ENCODE data around the gene SETD1B. TPM values are rescaled to one million over a fixed set of nuclear protein-coding genes. Genes with fewer than 3 reads are reported as not detected.
"Not testable (repeated sequence)": the region's sequence is repeated elsewhere in the genome, so short reads cannot be mapped to it uniquely, and the experiment has no call there.

SETD1B gene
- total RNA-seq = 10 to 100 TPM; 20.3 to 21.2 TPM

DNA sequence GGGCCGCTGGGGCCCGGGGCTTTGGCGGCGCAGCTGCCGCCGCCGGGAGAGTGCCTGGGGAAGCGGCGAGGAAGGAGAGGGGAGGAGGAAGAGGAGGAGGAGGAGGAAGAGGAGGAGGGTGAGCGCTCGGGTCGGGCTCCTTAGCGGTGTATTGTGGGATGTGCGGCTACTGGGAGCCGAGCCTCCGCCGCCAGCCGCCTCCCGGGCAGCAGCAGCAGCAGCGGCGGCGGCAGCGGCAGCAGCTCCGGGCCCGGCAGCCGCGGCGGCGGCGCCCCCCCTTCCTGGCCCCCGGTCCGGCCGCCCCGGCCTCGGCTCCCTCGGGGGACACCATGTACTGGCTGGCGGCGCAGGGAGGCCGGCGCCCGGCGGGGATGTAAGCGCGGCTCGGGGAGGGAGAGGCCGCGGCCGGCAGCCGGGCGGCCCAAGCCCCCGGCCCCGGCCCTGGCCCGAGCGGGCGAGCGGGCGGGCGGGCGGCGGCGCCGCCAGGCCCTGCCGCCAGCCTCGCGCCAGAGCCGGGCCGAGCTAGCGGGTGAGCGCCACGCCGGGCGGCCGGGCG is at the start of gene SETD1B:
SETD1B (plus strand) TSS at position 149 of the 556 bp plus-strand sequence. CDS start 729 bp downstream, outside the sequence.
- Mint-ChIP-seq H3K4me3 (peak within 1 kb of the TSS; percentile 96 to 100), H3K4me1 (ENCODE audit: low read depth) (peaks cover 33% of the 10 kb centered on the region), H3K27me3 (ENCODE audit: low read depth) (no peaks in the 10 kb centered on the region), H3K9me3 (no peaks in the 10 kb centered on the region), H3K36me3 (ENCODE audit: insufficient read depth in 2 of 2) (peaks cover 23 to 30% of the 10 kb centered on the region in 2 donors), H3K27ac (peak within 1 kb of the TSS; percentile 98)
- ATAC-seq (replicated peaks in 1 of 2) (peak; percentile 12 to 14), DNase-seq (peak; percentile 62 to 69)

DNA sequence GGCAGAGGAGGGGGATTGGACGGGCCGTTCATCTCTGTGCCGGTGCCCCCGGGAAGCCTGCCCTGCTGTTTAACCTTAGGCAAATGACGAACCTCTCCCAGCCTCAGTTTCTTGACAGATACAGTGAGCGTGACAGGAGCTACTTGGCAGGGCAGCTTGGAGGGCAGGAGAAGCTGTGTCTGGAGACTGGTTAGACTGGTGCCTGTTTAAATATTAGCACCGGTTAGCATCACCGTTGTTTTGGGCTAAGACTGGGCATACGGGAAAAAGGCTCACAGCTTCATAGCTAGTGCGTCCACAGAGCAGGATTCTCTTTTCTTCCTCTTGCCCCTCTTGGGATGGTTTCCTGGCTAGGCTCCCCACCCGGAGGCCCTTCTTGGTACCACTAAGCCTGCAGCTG is 49.0 kb upstream of the SETD1B start:
- H3K4me1 Mint-ChIP-seq (ENCODE audit: low read depth) = peaks cover 15% of the 10 kb centered on the region
- DNase-seq (no peak), ATAC-seq (replicated peaks in 1 of 2) (no peak)
- H3K9me3 Mint-ChIP-seq = no peaks in the 10 kb centered on the region
- H3K27me3 Mint-ChIP-seq (ENCODE audit: low read depth) = no peaks in the 10 kb centered on the region
- no peak overlapping the region for H3K4me3 Mint-ChIP-seq
- H3K27ac Mint-ChIP-seq = no peak overlapping the region
- H3K36me3 Mint-ChIP-seq (ENCODE audit: insufficient read depth in 2 of 2) = peaks cover 0 to 2% of the 10 kb centered on the region in 2 donors

DNA sequence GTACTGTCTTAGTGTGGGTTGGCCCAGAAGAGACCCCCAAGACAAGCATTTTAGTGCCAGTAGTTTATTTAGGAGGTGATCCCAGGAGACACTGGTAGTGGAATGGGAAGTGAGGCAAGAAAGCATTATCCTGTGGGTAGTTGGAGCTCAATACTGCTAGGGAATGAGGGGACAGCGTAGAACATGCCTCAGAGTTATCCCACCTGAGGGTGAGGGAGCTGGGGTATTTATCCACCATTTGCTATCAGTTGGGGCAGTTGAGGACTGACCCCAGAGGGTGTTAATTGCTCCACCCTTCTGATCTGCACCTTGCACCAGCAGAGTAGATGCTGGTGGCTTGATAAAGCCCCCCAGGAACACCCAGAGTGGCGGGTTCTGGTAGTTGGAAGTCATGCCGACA is 48.2 kb upstream of the SETD1B start:
- no peak for ATAC-seq (replicated peaks in 1 of 2)

DNA sequence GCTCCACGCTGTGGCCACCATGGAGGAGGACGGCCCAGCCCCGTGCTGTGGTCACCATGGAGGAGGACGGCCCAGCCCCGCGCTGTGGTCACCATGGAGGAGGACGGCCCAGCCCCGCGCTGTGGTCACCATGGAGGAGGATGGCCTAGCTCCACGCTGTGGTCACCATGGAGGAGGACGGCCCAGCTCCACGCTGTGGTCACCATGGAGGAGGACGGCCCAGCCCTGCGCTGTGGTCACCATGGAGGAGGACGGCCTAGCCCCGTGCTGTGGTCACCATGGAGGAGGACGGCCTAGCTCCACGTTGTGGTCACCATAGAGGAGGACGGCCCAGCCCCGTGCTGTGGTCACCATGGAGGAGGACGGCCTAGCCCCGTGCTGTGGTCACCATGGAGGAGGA is 45.3 kb upstream of the SETD1B start:
- not testable (repeated sequence) for H3K27ac Mint-ChIP-seq; DNase-seq; H3K4me3 Mint-ChIP-seq; H3K36me3 Mint-ChIP-seq (ENCODE audit: insufficient read depth in 2 of 2); H3K27me3 Mint-ChIP-seq (ENCODE audit: low read depth); ATAC-seq (replicated peaks in 1 of 2); H3K9me3 Mint-ChIP-seq
- H3K4me1 Mint-ChIP-seq (ENCODE audit: low read depth) = peaks cover 15% of the 10 kb centered on the region

More for the DNA sequence above, 48.2 kb upstream of the SETD1B start:
- H3K4me1 Mint-ChIP-seq (ENCODE audit: low read depth) = peaks cover 15% of the 10 kb centered on the region
- H3K27ac Mint-ChIP-seq = no peak overlapping the region
- no peak overlapping the region for H3K4me3 Mint-ChIP-seq
- H3K9me3 Mint-ChIP-seq = no peaks in the 10 kb centered on the region
- peaks cover 0 to 2% of the 10 kb centered on the region in 2 donors for H3K36me3 Mint-ChIP-seq (ENCODE audit: insufficient read depth in 2 of 2)
- no peak for DNase-seq
- H3K27me3 Mint-ChIP-seq (ENCODE audit: low read depth) = no peaks in the 10 kb centered on the region

DNA sequence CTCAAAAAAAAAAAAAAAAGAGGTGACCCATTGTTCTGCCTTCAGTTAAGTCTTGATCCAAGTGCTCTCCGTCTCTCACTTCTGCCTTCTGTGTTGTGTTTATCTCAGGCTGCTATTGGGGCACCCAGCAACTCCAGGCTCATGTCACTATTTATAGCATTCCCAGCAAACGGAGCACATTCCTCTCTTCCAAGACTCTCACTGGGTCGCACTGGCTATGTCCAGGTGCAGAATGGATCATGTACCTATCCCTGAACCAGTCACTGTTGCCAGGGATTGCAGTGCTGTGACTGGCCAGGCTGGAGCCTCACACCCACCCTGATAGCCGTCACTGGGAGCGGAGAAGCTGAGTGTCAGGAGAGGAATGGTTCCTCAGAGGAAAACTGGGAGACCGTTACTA is 41.5 kb upstream of the SETD1B start:
- H3K4me1 Mint-ChIP-seq (ENCODE audit: low read depth) = no peaks in the 10 kb centered on the region
- H3K4me3 Mint-ChIP-seq = no peak overlapping the region
- H3K27ac Mint-ChIP-seq = no peak overlapping the region
- no peaks in the 10 kb centered on the region for H3K36me3 Mint-ChIP-seq (ENCODE audit: insufficient read depth in 2 of 2)
- no peaks in the 10 kb centered on the region for H3K27me3 Mint-ChIP-seq (ENCODE audit: low read depth)
- no peaks in the 10 kb centered on the region for H3K9me3 Mint-ChIP-seq
- ATAC-seq (replicated peaks in 1 of 2) (no peak), DNase-seq (no peak)

DNA sequence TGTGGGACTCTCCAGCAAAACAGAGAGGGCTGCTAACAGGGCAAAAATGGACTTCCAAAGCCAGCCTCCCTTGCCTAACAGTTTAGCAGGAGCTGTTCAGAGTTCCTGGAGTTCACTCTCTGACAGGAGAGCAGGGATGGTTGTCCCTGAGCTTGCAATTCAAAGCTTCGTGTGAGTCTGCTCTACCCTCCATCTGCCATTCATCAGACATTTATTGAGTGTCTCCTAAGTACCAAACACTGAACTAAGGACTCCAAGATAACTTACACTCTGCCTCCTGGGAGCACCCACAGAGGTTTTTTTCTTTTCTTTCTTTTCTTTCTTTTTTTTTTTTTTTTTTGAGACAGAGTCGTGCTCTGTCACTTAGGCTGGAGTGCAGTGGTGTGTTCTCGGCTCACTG is 39.0 kb upstream of the SETD1B start:
- DNase-seq (no peak), ATAC-seq (replicated peaks in 1 of 2) (no peak)
- Mint-ChIP-seq H3K27me3 (ENCODE audit: low read depth) (no peaks in the 10 kb centered on the region), H3K36me3 (ENCODE audit: insufficient read depth in 2 of 2) (no peaks in the 10 kb centered on the region), H3K4me1 (ENCODE audit: low read depth) (no peaks in the 10 kb centered on the region), H3K9me3 (no peaks in the 10 kb centered on the region), H3K4me3 (no peak overlapping the region), H3K27ac (no peak overlapping the region)

DNA sequence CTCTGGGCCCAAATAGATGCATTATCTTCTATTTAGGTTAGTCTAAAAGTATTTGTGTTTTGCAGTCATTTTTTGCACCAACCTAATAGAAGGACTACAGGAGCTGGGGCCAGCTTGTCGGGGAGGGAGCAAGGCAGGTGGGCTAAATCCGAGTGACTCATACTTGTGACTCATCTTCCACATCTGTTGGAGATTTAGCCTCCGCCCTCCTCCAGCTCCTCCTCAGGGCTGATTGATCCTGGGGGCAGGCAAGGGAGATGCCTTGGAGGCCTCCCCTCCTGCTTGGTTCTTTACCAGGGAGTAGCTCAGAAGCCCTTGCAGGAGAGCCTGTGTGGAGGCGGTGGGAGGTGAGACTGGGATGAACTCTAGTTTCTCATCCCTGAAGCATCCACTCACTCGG is 38.2 kb upstream of the SETD1B start:
- Mint-ChIP-seq H3K27ac (no peak overlapping the region), H3K27me3 (ENCODE audit: low read depth) (no peaks in the 10 kb centered on the region), H3K36me3 (ENCODE audit: insufficient read depth in 2 of 2) (no peaks in the 10 kb centered on the region), H3K4me3 (no peak overlapping the region), H3K9me3 (no peaks in the 10 kb centered on the region), H3K4me1 (ENCODE audit: low read depth) (no peaks in the 10 kb centered on the region)
- ATAC-seq (replicated peaks in 1 of 2) (no peak), DNase-seq (no peak)

DNA sequence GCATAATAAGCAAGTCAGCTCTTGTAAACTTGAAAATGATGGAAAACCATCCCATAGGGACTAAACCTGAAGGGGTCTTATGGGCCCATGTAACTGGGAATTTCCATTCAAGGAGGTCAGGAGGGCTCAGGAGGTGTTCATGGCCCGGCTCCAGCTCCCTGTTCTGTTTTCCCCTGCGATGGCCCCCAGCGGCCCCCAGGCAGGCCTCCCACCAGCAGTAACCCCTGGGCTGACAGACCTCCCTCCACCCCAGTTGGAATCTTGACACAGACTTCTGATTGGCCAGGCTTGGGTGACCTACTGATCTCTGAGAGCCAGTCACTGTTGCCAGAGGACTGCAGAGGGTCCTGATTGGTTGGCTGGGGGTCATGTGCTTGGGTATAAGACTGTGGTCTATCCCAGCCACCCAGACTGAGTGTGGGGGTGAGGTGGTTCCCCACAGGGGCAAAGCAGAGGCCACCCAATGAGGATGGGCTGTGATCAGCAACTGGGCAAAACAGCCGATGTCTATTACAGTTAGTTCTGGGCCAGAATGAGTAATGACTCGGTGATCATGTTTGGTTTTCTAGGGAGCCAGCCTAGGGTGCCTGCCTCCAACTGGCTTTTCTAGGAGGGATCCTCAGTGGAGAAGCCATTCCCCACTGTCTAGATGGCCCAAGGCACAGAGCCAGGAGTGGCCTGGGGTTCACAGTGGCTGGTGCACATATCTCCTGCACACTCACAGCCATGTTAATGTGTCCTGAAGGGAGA is 37.3 kb upstream of the SETD1B start:
- no peak for DNase-seq
- Mint-ChIP-seq H3K4me3 (no peak overlapping the region), H3K36me3 (ENCODE audit: insufficient read depth in 2 of 2) (no peaks in the 10 kb centered on the region), H3K27ac (no peak overlapping the region), H3K9me3 (no peaks in the 10 kb centered on the region), H3K27me3 (ENCODE audit: low read depth) (no peaks in the 10 kb centered on the region), H3K4me1 (ENCODE audit: low read depth) (no peaks in the 10 kb centered on the region)
- peak in 1 of 2 donors; percentile 38 for ATAC-seq (replicated peaks in 1 of 2)

DNA sequence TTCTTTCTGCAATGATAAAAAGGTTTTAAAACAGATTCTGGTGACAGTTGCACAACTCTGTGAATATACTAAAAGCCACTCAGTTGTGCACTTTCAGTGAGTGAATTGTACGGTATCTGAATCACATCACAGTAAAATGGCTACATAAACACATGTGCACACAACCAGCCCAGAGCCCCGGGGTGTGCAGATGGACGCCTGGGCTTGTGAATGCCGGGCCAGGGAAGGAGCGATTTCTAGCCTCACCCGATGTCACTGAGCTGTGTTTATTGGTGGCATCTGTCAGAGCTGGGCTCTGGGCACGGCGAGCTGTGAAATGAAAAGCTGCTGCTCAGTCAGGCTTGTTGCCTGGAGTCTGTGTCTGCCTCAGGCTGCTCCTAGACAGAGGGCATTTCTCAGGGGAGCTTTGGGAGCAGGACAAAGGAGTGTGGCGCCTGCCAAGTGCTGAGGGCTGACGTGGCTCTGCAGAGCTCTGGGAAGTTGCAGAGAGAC is 36.2 kb upstream of the SETD1B start:
- DNase-seq (no peak), ATAC-seq (replicated peaks in 1 of 2) (no peak)
- no peaks in the 10 kb centered on the region for H3K27me3 Mint-ChIP-seq (ENCODE audit: low read depth)
- H3K27ac Mint-ChIP-seq = no peak overlapping the region
- H3K4me1 Mint-ChIP-seq (ENCODE audit: low read depth) = no peaks in the 10 kb centered on the region
- H3K4me3 Mint-ChIP-seq = no peak overlapping the region
- H3K9me3 Mint-ChIP-seq = no peaks in the 10 kb centered on the region
- peaks cover 0 to 2% of the 10 kb centered on the region in 2 donors for H3K36me3 Mint-ChIP-seq (ENCODE audit: insufficient read depth in 2 of 2)

DNA sequence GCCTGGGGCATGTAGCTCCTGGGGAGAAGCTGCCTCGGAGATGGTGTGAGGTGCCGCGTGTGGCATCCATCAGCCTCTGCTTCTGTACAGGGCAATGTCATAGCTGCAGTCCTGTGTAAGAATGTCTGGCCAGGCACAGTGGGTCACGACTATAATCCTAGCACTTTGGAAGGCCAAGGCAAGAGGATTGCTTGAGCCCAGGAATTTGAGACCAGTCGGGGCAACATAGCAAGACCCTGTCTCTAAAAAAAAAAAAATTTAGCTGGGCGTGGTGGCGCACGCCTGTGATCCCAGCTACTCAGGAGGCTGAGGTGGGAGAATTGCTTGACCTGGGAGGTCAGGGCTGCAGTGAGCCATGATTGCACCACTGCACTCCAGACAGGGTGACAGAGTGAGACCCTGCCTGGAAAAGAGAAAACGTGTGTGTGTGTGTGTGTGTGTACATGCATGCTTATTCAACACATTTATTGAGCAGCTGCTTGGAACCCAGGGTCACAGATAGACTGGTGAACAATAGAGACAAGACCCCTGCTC is 34.4 kb upstream of the SETD1B start:
- Mint-ChIP-seq H3K27me3 (ENCODE audit: low read depth) (no peaks in the 10 kb centered on the region), H3K4me1 (ENCODE audit: low read depth) (peaks cover 7% of the 10 kb centered on the region), H3K36me3 (ENCODE audit: insufficient read depth in 2 of 2) (peaks cover 0 to 2% of the 10 kb centered on the region in 2 donors), H3K27ac (no peak overlapping the region), H3K9me3 (no peaks in the 10 kb centered on the region), H3K4me3 (no peak overlapping the region)
- ATAC-seq (replicated peaks in 1 of 2) (no peak), DNase-seq (no peak)

DNA sequence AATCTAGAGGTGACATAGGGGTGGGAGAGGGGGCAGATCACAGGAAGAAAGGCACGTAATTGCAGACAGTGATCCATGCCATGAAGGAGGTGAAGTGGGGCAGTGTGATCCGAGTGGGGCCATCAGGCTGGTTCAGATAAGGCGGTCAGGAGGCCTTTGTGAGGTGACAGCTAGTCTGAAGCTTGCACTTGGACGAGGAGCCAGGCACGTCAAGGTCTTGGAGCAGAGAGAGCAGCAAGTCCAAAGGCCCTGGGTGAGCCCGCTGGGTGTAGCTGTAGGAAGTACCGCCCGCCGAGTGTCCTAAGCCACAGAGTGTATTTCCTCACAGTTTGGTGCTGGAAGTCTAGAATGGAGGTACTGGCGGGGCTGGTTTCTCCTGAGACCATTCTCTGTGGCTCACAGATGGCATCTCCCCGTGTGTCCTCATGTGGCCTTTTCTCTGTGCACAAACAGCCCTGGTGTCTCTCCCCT is 33.9 kb upstream of the SETD1B start:
- no peaks in the 10 kb centered on the region for H3K27me3 Mint-ChIP-seq (ENCODE audit: low read depth)
- peaks cover 7% of the 10 kb centered on the region for H3K4me1 Mint-ChIP-seq (ENCODE audit: low read depth)
- H3K36me3 Mint-ChIP-seq (ENCODE audit: insufficient read depth in 2 of 2) = peaks cover 0 to 2% of the 10 kb centered on the region in 2 donors
- no peak for ATAC-seq (replicated peaks in 1 of 2)
- H3K9me3 Mint-ChIP-seq = no peaks in the 10 kb centered on the region
- no peak overlapping the region for H3K4me3 Mint-ChIP-seq
- DNase-seq = no peak
- no peak overlapping the region for H3K27ac Mint-ChIP-seq

DNA sequence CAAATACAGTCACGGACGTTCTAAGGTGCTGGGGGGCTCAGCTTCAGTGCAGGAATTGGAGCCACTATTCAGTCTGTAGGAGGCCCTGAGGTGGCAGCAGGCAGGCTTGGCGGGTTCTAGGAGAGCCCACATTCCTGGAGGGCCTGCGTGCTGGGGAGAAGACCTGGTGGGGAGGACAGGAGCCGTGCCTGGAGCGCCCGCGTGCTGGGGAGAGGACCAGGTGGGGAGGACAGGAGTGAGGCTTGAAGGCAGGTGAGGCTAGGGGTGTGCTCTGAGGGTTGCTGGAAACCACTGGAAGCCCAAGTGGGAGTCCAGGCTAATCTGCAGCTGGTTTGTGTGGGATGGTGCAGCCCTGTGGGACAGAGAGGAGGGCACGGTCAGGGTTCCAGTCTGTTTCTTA is 33.4 kb upstream of the SETD1B start:
- H3K4me3 Mint-ChIP-seq = no peak overlapping the region
- no peak for DNase-seq
- peaks cover 0 to 2% of the 10 kb centered on the region in 2 donors for H3K36me3 Mint-ChIP-seq (ENCODE audit: insufficient read depth in 2 of 2)
- ATAC-seq (replicated peaks in 1 of 2) = no peak
- no peaks in the 10 kb centered on the region for H3K27me3 Mint-ChIP-seq (ENCODE audit: low read depth)
- no peaks in the 10 kb centered on the region for H3K9me3 Mint-ChIP-seq
- no peak overlapping the region for H3K27ac Mint-ChIP-seq
- peaks cover 7% of the 10 kb centered on the region for H3K4me1 Mint-ChIP-seq (ENCODE audit: low read depth)

DNA sequence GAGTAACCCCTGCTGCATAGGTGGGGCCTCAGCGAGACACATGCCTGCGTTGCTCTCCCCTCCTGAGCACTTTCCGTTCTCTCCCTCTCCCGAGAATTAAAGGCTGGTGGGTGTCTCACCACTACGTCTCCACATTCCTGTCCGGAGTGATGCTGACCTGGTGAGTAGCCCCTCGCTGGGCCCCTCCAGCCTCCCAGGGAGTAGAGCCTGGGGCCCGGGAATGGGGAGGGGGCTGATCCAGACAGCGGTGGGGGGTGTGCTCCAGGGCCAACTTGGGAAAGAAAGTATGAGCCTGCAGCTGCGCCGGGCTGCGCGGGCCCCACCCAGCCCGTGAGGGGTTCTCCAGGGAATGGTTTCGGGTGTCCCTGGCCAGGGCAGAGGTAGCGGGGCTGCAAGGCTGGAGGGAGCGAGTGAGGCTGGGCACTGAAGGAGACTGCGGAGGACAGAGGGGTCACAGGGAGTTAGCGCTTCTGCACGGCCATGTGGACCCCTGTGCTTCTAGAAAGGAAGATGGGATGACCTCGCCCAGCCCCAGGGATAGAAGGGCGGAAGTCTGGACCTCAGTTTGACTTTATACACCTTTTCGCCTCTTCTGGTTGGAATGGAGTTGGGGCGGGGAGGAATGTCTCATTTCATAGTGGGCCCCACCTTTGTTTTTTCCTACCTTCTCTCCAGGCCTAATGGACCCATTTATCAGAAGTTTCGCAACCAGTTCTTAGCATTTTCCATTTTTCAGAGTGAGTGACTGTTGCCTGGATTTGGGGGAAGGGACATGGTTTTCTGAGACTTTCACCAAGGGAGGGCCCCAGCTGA is 32.8 kb upstream of the SETD1B start:
- Mint-ChIP-seq H3K27ac (no peak overlapping the region), H3K4me3 (no peak overlapping the region)

More for the DNA sequence above, 32.8 kb upstream of the SETD1B start:
- Mint-ChIP-seq H3K4me1 (ENCODE audit: low read depth) (peaks cover 7% of the 10 kb centered on the region), H3K9me3 (no peaks in the 10 kb centered on the region), H3K36me3 (ENCODE audit: insufficient read depth in 2 of 2) (peaks cover 0 to 2% of the 10 kb centered on the region in 2 donors), H3K27me3 (ENCODE audit: low read depth) (no peaks in the 10 kb centered on the region)
- no peak for ATAC-seq (replicated peaks in 1 of 2)
- DNase-seq = no peak

Measured in activated T-cell treated with anti-CD3 and anti-CD28 coated beads, Interleukin-2, amount 50 U/mL, for 72 hours (primary cell).